GM12874 (cell line): Measurements from ENCODE around the gene TNIP1.

Experiments
- CTCF ChIP-seq: IDR thresholded peaks from 2 replicates; pipeline ENCODE4 v1.5.1; 2011; ENCODE audit warnings: low read depth, mild to moderate bottlenecking, control low read depth, low read length, moderate library complexity; ENCODE audit not compliant: insufficient read depth

Gene TNIP1

GRCh38 chr5:151063142-151063989 is 17.5 kb downstream of the TNIP1 start:
- no peak for TF ChIP-seq CTCF

- no peak for TF ChIP-seq CTCF
Measured at GRCh38 chr5:151062405-151063141, 18.3 kb downstream of the TNIP1 start.

GRCh38 chr5:151060742-151061141 is 20.1 kb downstream of the TNIP1 start:
- TF ChIP-seq CTCF: no peak

- no peak for TF ChIP-seq CTCF
Measured at GRCh38 chr5:151058891-151059489, 21.8 kb downstream of the TNIP1 start.

GRCh38 chr5:151058301-151058700 is 22.5 kb downstream of the TNIP1 start:
- TF ChIP-seq CTCF: 0 out of 2 replicates have a peak, but pooled peaks have one; percentile 4

GRCh38 chr5:151056379-151057325 is 24.2 kb downstream of the TNIP1 start:
- TF ChIP-seq CTCF: no peak
